RWPE1 (cell line): ENCODE measurements around the gene CKAP2L.

ENCODE experiments used
- CTCF ChIA-PET: fragments of 350-600 bp; sonication (Branson Sonifier 250); formaldehyde crosslinking; extraction: SDS; loops from one replicate; lab custom pipeline; 2021; lab: Yijun Ruan, JAX
- POLR2A ChIA-PET: fragments of 400-600 bp; formaldehyde crosslinking; extraction: SDS; loops from one replicate; lab custom pipeline; 2020; ENCODE audit warnings: antibody characterized with exemption; ENCODE audit not compliant: low non-redundant PET; lab: Yijun Ruan, JAX
- DNase-seq: peaks from one replicate; pipeline ENCODE4 v3.0.0; 2012; ENCODE audit warnings: low spot score
- H3K27ac ChIP-seq: fragments of 450-650 bp; 2 replicates; pipeline ENCODE4 v1.5.1; 2017
- CTCF ChIP-seq: fragments of 450-650 bp; conservative IDR thresholded peaks from 2 replicates; pipeline ENCODE4 v1.5.1; 2017; ENCODE audit warnings: low read depth, mild to moderate bottlenecking

CKAP2L gene

DNA sequence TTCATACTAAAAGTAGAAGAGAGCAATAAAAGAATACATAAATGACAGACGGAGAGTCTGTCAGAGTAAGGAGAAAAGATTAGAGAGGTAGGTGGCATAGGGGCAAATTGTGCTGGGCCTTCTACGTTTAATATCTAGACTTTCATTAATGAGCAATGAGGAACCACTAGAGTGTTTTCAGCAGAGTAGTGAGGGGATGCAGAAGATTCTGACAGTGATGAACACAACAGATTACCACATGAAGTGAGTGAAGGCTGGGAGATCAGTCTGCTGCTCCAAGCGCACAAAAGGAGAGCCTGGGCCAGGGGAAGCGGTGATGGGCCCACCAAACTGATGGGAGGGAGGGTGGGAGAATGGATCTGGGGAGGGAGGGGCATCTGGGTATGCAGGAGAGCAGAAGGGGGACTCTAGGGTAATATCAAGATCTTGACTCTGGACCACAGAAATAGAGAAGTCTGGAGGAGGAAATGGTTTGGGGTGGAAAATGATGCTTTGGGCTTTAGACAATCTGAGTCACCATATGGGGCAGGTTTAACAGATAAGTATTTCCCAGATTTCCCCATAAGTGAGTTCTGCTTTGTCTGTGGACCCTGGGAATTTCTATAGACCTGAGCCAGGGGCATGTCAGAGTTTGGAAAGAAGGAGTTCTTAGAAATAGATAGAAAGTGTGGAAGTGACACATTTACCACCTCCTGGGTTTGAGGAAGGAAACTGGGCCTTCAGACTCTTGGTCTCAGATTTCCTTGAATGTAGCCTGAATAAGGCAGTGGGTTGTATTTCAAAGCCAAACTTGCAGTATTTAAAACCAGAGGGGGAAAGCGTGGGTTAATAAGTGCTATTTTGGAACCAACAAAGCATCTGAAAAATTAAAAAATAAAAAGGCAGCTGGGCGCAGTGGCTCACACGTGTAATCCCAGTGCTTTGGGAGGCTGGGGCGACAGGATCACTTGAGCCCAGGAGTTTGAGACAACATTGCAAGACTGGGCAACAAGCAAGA is 34.9 kb upstream of the CKAP2L start:
- POLR2A ChIA-PET = no interaction called here
- CTCF ChIA-PET = no interaction called here
- no peak for DNase-seq
- no peak for TF ChIP-seq CTCF
- H3K27ac ChIP-seq = no peak overlapping the region

GRCh38 chr2:112796486-112796885 is 32.1 kb upstream of the CKAP2L start:
- ChIA-PET POLR2A (no interaction called here), CTCF (no interaction called here)
- peak overlapping the region; percentile 97 for H3K27ac ChIP-seq
- no peak for TF ChIP-seq CTCF
- DNase-seq = no peak

DNA sequence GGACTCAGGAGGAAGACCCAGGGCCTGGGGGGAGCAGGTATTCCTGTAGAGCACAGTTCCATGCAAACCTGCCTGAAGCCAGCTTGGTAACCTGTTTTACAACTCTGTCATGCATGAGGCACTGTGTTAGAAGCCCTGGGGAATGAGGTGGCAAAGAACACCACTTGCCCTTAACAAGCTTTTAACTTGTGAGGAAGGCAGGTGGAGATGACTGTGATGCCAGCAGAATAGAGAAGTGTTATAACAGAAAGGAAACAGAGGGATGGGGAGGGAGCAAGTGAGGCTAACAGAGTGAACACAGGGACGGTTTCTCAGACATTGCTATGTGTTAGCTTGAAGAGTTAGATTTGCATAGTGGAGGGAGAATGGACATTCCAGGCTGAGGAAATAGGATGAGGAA is 31.4 kb upstream of the CKAP2L start:
- POLR2A ChIA-PET = interaction anchor here (0.7 kb wide), 1 partner anchor 19 kb away, joined by 3 read pairs; no protein-coding TSS in a partner anchor
- DNase-seq = peak; percentile 58
- CTCF ChIA-PET = interaction anchor here (0.6 to 1.6 kb wide), 3 partner anchors 89 to 307 kb away, joined by 3 to 8 read pairs (median 4); no protein-coding TSS in a partner anchor
- TF ChIP-seq CTCF = no peak
- peak overlapping the region; percentile 97 for H3K27ac ChIP-seq

DNA sequence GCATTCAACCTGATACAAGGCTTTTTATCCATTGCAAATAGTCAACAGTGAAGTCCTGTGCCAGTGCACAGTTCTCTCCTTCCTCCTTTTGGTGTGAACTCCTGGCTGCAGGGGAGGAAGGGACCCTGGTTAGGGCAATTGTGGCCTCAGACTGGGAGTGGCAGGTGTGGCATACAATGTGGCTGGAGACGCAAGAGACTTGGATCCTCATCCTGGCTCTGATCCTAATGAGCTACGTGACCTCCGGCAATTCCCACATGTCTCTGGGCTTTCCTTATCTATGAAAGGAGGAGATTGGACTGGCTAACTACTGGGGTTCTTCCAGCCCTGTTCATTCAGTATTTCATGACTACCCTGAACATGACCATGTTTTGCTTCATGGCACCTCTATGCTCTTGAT is 30.4 kb upstream of the CKAP2L start:
- TF ChIP-seq CTCF = no peak
- no peak for DNase-seq
- peak overlapping the region; percentile 97 for H3K27ac ChIP-seq
- CTCF ChIA-PET = interaction anchor here (1.6 kb wide), 1 partner anchor 90 kb away, joined by 8 read pairs; no protein-coding TSS in a partner anchor
- POLR2A ChIA-PET = interaction anchor here (0.6 kb wide), 2 partner anchors 23 to 42 kb away, joined by 3 read pairs; partner anchors contain the start of gene IL1B

- peak overlapping the region; percentile 97 for H3K27ac ChIP-seq
- peak; percentile 80 for DNase-seq
- CTCF ChIA-PET = interaction anchor here (0.6 to 0.8 kb wide), 3 partner anchors 10 to 189 kb away, joined by 3 to 5 read pairs (median 3); partner anchors contain the start of gene IL1A
- TF ChIP-seq CTCF = no peak
- POLR2A ChIA-PET = no interaction called here
These were observed 29.8 kb upstream of the CKAP2L start for GRCh38 chr2:112794131-112794733.

- CTCF ChIA-PET = interaction anchor here (0.6 to 0.8 kb wide), 3 partner anchors 9 to 190 kb away, joined by 3 to 5 read pairs (median 3); partner anchors contain the start of gene IL1A
- peak overlapping the region; percentile 90 for H3K27ac ChIP-seq
These were observed 29.1 kb upstream of the CKAP2L start for GRCh38 chr2:112793449-112793978.

More at GRCh38 chr2:112793449-112793978, 29.1 kb upstream of the CKAP2L start:
- peak; percentile 37 for DNase-seq
- POLR2A ChIA-PET = no interaction called here
- TF ChIP-seq CTCF = no peak
